CD4-positive, alpha-beta T cell (primary cell): ENCODE results near the gene SPATA16. TPM values are rescaled to one million over a fixed set of nuclear protein-coding genes. Genes with fewer than 3 reads are reported as not detected.
"Not testable (repeated sequence)": the region's sequence is repeated elsewhere in the genome, so short reads cannot be mapped to it uniquely, and the experiment has no call there.

Experiments used
- ATAC-seq: fragments of 200-7000 bp; cut with Tn5 transposase; one replicate; pipeline ENCODE4 v1.10.0; 2022; ENCODE audit warnings: mild to moderate bottlenecking; ENCODE audit not compliant: poor library complexity
- CTCF ChIA-PET: fragments of 350-600 bp; sonication (Branson Sonifier 250); formaldehyde crosslinking; loops from one replicate; lab custom pipeline; 2021; ENCODE audit warnings: antibody characterized with exemption, inconsistent platforms; lab: Charles Lee
- POLR2A ChIA-PET: fragments of 350-600 bp; sonication (Branson Sonifier 250); formaldehyde crosslinking; loops from one replicate; lab custom pipeline; 2021; ENCODE audit warnings: antibody characterized with exemption, inconsistent platforms; lab: Charles Lee
- DNase-seq, 14 experiments: peaks; one replicate each; pipeline ENCODE4 v3.0.0-alpha.2; 2013 to 2020; ENCODE audit warnings: mixed read lengths in 2 of 14
- H3K27ac ChIP-seq, 2 donors: one replicate each; pipeline versions ENCODE4 v1.5.1 to v1.7.0; 2013; ENCODE audit warnings: low read length in 2 of 2, low read depth in 1 of 2, mild to moderate bottlenecking in 1 of 2
- H3K27me3 ChIP-seq, 2 experiments: 1 replicate in 1 of 2; 2 replicates in 1 of 2; pipeline versions ENCODE4 v1.6.1 to v1.7.0; 2013; ENCODE audit warnings: low read length in 2 of 2, control low read depth in 1 of 2, mild to moderate bottlenecking in 1 of 2, moderate library complexity in 1 of 2; ENCODE audit not compliant: insufficient read depth in 2 of 2, control insufficient read depth in 1 of 2
- H3K36me3 ChIP-seq: one replicate; pipeline ENCODE4 v1.6.1; 2013; ENCODE audit warnings: low read length, control low read depth; ENCODE audit not compliant: insufficient read depth
- H3K4me1 ChIP-seq: one replicate; pipeline ENCODE4 v1.6.1; 2013; ENCODE audit warnings: low read length, control low read depth; ENCODE audit not compliant: insufficient read depth
- H3K4me3 ChIP-seq: one replicate; pipeline ENCODE4 v1.5.1; 2013; ENCODE audit warnings: mild to moderate bottlenecking, low read length, moderate library complexity
- H3K9me3 ChIP-seq, 2 experiments: 1 replicate in 1 of 2; 2 replicates in 1 of 2; pipeline versions ENCODE4 v1.6.1 to v1.7.0; 2013; ENCODE audit warnings: low read length in 2 of 2, mild to moderate bottlenecking in 2 of 2, control low read depth in 1 of 2, moderate library complexity in 1 of 2; ENCODE audit not compliant: control insufficient read depth in 1 of 2, insufficient read depth in 1 of 2
- H3K27ac Mint-ChIP-seq: one replicate; pipeline ENCODE4 v1.8.0; 2020; ENCODE audit warnings: mixed read lengths
- H3K27me3 Mint-ChIP-seq: one replicate; pipeline ENCODE4 v1.8.0; 2021; ENCODE audit warnings: mixed read lengths
- H3K36me3 Mint-ChIP-seq: one replicate; pipeline ENCODE4 v1.8.0; 2021; ENCODE audit warnings: low read depth, mixed read lengths
- H3K4me1 Mint-ChIP-seq: one replicate; pipeline ENCODE4 v1.8.0; 2021; ENCODE audit warnings: low read depth, mixed read lengths
- H3K4me3 Mint-ChIP-seq: one replicate; pipeline ENCODE4 v1.8.0; 2020; ENCODE audit warnings: mild to moderate bottlenecking, mixed read lengths
- H3K9me3 Mint-ChIP-seq: one replicate; pipeline ENCODE4 v1.8.0; 2020; ENCODE audit warnings: mixed read lengths
- CTCF ChIP-seq: fragments of 200-600 bp; IDR thresholded peaks from one replicate; pipeline ENCODE4 v1.8.0; 2022; ENCODE audit warnings: antibody characterized with exemption, mild to moderate bottlenecking
- intact Hi-C, 2 experiments: fragments of 100-400 bp; cut with DNase I in 1 of 2; cut with micrococcal nuclease in 1 of 2; formaldehyde crosslinking; loops; one replicate each; pipeline versions ENCODE4 v1.15.1 to v1.9.0; 2023 to 2025; cut with DNase I, micrococcal nuclease
- total RNA-seq, 174 experiments: library from RNA in 2 of 174; stranded (reverse) in 2 of 174; gene quantifications; one replicate each; pipeline ENCODE4 v1.2.3 and lab custom pipeline; 2021 to 2026

SPATA16 gene
- total RNA-seq, 2 experiments from 2014 or later = not detected

GRCh38 chr3:173021547-173022185, 119.4 kb downstream of the SPATA16 start:
- Histone ChIP-seq H3K27me3 (no peaks in the 10 kb centered on the region), H3K27ac (no peak overlapping the region), H3K36me3 (no peaks in the 10 kb centered on the region), H3K4me1 (no peaks in the 10 kb centered on the region), H3K4me3 (no peak overlapping the region), H3K9me3 (no peaks in the 10 kb centered on the region)
- CTCF ChIA-PET = no interaction called here
- Mint-ChIP-seq H3K27ac (no peak overlapping the region), H3K36me3 (no peaks in the 10 kb centered on the region), H3K4me3 (no peak overlapping the region), H3K9me3 (no peaks in the 10 kb centered on the region), H3K4me1 (no peaks in the 10 kb centered on the region), H3K27me3 (no peaks in the 10 kb centered on the region)
- no peak for ATAC-seq
- DNase-seq = no peak
- POLR2A ChIA-PET = no interaction called here
- no peak for TF ChIP-seq CTCF
- intact Hi-C loops = no loop called here

- H3K4me3 ChIP-seq, H3K36me3 ChIP-seq, H3K4me1 Mint-ChIP-seq, DNase-seq, POLR2A ChIA-PET, H3K36me3 Mint-ChIP-seq, H3K9me3 Mint-ChIP-seq, H3K4me1 ChIP-seq, H3K27me3 Mint-ChIP-seq, H3K27me3 ChIP-seq, H3K4me3 Mint-ChIP-seq, CTCF ChIA-PET, H3K27ac Mint-ChIP-seq, H3K27ac ChIP-seq, ATAC-seq, intact Hi-C loops, H3K9me3 ChIP-seq: not testable (repeated sequence)
Measured at GRCh38 chr3:173020128-173020527, 120.9 kb downstream of the SPATA16 start.

- POLR2A ChIA-PET = no interaction called here
- TF ChIP-seq CTCF = no peak
- Histone ChIP-seq H3K9me3 (no peaks in the 10 kb centered on the region), H3K36me3 (no peaks in the 10 kb centered on the region), H3K27me3 (no peaks in the 10 kb centered on the region), H3K4me1 (no peaks in the 10 kb centered on the region), H3K4me3 (no peak overlapping the region), H3K27ac (no peak overlapping the region)
- CTCF ChIA-PET = interaction anchor here (0.6 kb wide), 1 partner anchor 186 kb away, joined by 3 read pairs; no protein-coding TSS in a partner anchor
- intact Hi-C loops = no loop called here
- no peak overlapping the region for H3K27ac Mint-ChIP-seq
- no peaks in the 10 kb centered on the region for H3K9me3 Mint-ChIP-seq
- H3K4me1 Mint-ChIP-seq = no peaks in the 10 kb centered on the region
- ATAC-seq (no peak), DNase-seq (no peak)
- no peaks in the 10 kb centered on the region for H3K27me3 Mint-ChIP-seq
- no peak overlapping the region for H3K4me3 Mint-ChIP-seq
- no peaks in the 10 kb centered on the region for H3K36me3 Mint-ChIP-seq
Measured at GRCh38 chr3:173019378-173019777, 121.7 kb downstream of the SPATA16 start.

DNA sequence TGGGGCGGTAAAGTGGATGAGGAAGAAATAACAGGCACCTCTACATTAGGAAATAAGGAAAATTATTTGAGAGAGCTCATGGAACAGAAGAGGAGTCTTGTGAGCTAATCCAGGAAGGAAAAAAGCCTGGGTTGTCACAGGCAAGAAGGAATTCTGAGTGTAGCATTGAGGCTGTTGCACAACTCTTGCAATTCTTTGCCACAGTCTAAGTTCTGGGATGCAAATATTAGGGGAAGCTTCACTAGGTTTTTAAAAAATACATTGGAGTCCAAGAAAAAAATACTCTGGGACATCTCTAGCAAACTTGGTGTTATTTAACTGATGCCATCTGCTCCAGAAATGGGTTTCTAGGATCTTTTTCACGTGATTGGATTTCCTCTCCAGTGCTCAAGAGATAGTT, 122.3 kb downstream of the SPATA16 start:
- Mint-ChIP-seq H3K36me3 (no peaks in the 10 kb centered on the region), H3K9me3 (no peaks in the 10 kb centered on the region), H3K4me3 (no peak overlapping the region), H3K4me1 (no peaks in the 10 kb centered on the region), H3K27ac (no peak overlapping the region), H3K27me3 (no peaks in the 10 kb centered on the region)
- intact Hi-C loops = no loop called here
- H3K4me1 ChIP-seq = no peaks in the 10 kb centered on the region
- no peaks in the 10 kb centered on the region for H3K9me3 ChIP-seq
- POLR2A ChIA-PET = no interaction called here
- no peak overlapping the region for H3K4me3 ChIP-seq
- TF ChIP-seq CTCF = no peak
- CTCF ChIA-PET = interaction anchor here (0.6 kb wide), 1 partner anchor 185 kb away, joined by 3 read pairs; no protein-coding TSS in a partner anchor
- H3K27me3 ChIP-seq = no peaks in the 10 kb centered on the region
- no peak overlapping the region for H3K27ac ChIP-seq
- DNase-seq = no peak
- H3K36me3 ChIP-seq = no peaks in the 10 kb centered on the region
- ATAC-seq = no peak
